ENCODE measurements around the gene PDE10A. TPM values are rescaled to one million over a fixed set of nuclear protein-coding genes. Genes with fewer than 3 reads are reported as not detected.

The PDE10A gene
- total and polyA plus RNA-seq, 2 of the 8 experiments (the other 6 are each of a cell fraction or from before 2014, with no cell fraction given) = 1.1 to 2.4 TPM

DNA sequence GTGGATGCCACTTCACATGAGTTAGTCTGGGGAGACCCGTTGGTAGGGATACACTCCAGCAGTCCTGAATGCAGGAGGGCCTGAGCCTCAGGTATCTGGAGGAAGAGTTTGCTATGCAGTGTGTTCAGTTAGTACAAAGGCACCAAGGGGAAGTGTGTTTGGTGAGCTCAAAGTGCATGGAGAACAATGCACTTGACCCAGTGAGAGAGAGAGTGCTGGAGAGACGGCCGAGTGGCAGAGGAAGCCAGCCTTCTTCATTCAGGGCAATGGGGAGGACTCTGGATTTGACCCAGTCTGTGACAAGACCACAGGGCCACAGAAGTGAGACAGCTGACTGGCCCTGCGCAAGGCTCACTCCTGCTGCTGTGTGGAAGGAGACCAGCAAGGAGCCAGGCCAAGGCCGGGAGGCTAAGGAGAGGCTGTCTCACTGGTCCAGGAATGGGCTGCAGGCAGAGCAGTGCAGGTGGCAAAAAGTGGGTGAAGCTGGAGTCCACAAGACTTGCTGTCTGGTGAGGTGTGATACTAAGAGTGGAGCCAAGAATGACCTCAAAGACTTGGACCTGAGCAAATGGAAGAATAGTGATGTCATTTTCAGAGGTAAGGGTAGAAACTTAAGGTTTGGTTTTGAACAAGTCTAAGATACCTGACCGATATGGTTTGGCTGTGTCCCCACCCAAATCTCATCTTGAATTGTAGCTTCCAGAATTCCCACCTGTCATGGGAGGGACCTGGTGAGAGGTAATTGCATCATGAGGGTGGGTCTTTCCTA lies 38.0 kb downstream of the PDE10A start:
- no peak overlapping the region for H3K18ac ChIP-seq (ENCODE audit: extremely low read depth, low read length)
- no peak overlapping the region for H4K8ac ChIP-seq (ENCODE audit: extremely low read depth, insufficient read depth, low read length)
- H3K79me1 ChIP-seq (ENCODE audit: low read depth, low read length) = no peaks in the 10 kb centered on the region
- no peaks in the 10 kb centered on the region for H3K79me2 ChIP-seq (ENCODE audit: control insufficient read depth in 1 of 2, insufficient read depth in 2 of 2, low read length in 2 of 2)
- no peak overlapping the region for H3K4ac ChIP-seq (replicated peaks; ENCODE audit: insufficient read length, low read depth, low read length)
- no peak overlapping the region for H3K14ac ChIP-seq (ENCODE audit: insufficient read length)
- no peak overlapping the region for H3K9ac ChIP-seq (replicated peaks in 1 of 4; ENCODE audit: extremely low read depth in 1 of 4, low read depth in 3 of 4, low read length in 3 of 4)
- 94% methylated on average over 6 of the region's 6 CpGs; no CpG with 5 or more reads in 1 of the 2 experiments for WGBS, 2 experiments (ENCODE audit: extremely low coverage in 1 of 2, insufficient coverage in 1 of 2, insufficient read length in 1 of 2, insufficient replicate concordance in 2 of 2, low coverage in 1 of 2, low lambda C conversion rate in 2 of 2, missing lambda C conversion rate in 1 of 2)
- no peak overlapping the region for H3K4me2 ChIP-seq (ENCODE audit: insufficient read depth in 1 of 2, low read depth in 2 of 2, low read length in 2 of 2)
- H3K4me1 ChIP-seq (replicated peaks in 1 of 4; ENCODE audit: control insufficient read depth in 3 of 4, insufficient read depth in 4 of 4, low read length in 3 of 4) = peaks cover 0 to 4% (median 0%) of the 10 kb centered on the region in 4 experiments; a peak in 1 of 7 replicates
- no peak overlapping the region for H2BK5ac ChIP-seq (ENCODE audit: low read depth, low read length)
- H3K9me3 ChIP-seq (ENCODE audit: insufficient read depth in 2 of 2, low read depth in 1 of 2, low read length in 1 of 2) = no peaks in the 10 kb centered on the region
- H2BK12ac ChIP-seq (ENCODE audit: low read depth, low read length) = no peak overlapping the region
- H3K23me2 ChIP-seq (ENCODE audit: low read depth, low read length) = no peaks in the 10 kb centered on the region
- no peak overlapping the region for H2BK120ac ChIP-seq (replicated peaks; ENCODE audit: low read depth, low read length)
- H3K27me3 ChIP-seq (replicated peaks in 1 of 4; ENCODE audit: control insufficient read depth in 3 of 4, extremely low read depth in 1 of 4, insufficient read depth in 3 of 4, low read length in 3 of 4) = no peaks in the 10 kb centered on the region
- H3K56ac ChIP-seq (replicated peaks; ENCODE audit: insufficient read length, low read depth, low read length) = no peak overlapping the region
- H4K91ac ChIP-seq (replicated peaks; ENCODE audit: insufficient read length, low read length) = no peak overlapping the region
- no peak overlapping the region for H3K27ac ChIP-seq (ENCODE audit: low read depth, low read length)
- ChIA-PET CTCF (ENCODE audit: partially characterized antibody) (no interaction called here), POLR2A (ENCODE audit: partially characterized antibody) (no interaction called here)
- TF ChIP-seq PHF8 (conservative IDR thresholded peaks at IDR 0.05; ENCODE audit: low read depth, low read length) (no peak), BRCA1 (IDR thresholded peaks at IDR 0.05; ENCODE audit: low read depth, low read length) (no peak), KDM4A (IDR thresholded peaks at IDR 0.05; ENCODE audit: low read depth, low read length, severe bottlenecking) (no peak), JUN (IDR thresholded peaks at IDR 0.05; ENCODE audit: low read depth, low read length) (no peak)
- TF ChIP-seq, protein P1, sequence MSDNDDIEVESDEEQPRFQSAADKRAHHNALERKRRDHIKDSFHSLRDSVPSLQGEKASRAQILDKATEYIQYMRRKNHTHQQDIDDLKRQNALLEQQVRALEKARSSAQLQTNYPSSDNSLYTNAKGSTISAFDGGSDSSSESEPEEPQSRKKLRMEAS (IDR thresholded peaks at IDR 0.05) = no peak
- H4K20me1 ChIP-seq (replicated peaks in 1 of 2; ENCODE audit: control insufficient read depth in 1 of 2, insufficient read depth in 2 of 2, low read length in 2 of 2) = peaks cover 0 to 2% of the 10 kb centered on the region in 2 experiments
- no peak overlapping the region for H3K23ac ChIP-seq (ENCODE audit: insufficient read length)
- no peak overlapping the region for H4K5ac ChIP-seq (ENCODE audit: insufficient read length, low read depth, low read length)
- H3K36me3 ChIP-seq (ENCODE audit: control insufficient read depth in 2 of 4, insufficient read depth in 4 of 4, low read length in 3 of 4) = no peaks in the 10 kb centered on the region
- H2BK20ac ChIP-seq (ENCODE audit: low read length) = no peak overlapping the region
- no peak for DNase-seq (ENCODE audit: low read depth in 1 of 2, low spot score in 2 of 2)
- no peak overlapping the region for H2AFZ ChIP-seq (ENCODE audit: low read length)
- no peak overlapping the region for H2BK15ac ChIP-seq (ENCODE audit: low read length)
- FAIRE-seq = no peak
- H2AK5ac ChIP-seq (ENCODE audit: low read depth, low read length) = no peak overlapping the region
- no peak overlapping the region for H3K4me3 ChIP-seq (ENCODE audit: extremely low read depth in 1 of 4, insufficient read depth in 2 of 4, low read depth in 3 of 4, low read length in 4 of 4)
